Measurements from ENCODE around the gene ZBTB20.
"Not testable (repeated sequence)": the region's sequence is repeated elsewhere in the genome, so short reads cannot be mapped to it uniquely, and the experiment has no call there.

The ZBTB20 gene

DNA sequence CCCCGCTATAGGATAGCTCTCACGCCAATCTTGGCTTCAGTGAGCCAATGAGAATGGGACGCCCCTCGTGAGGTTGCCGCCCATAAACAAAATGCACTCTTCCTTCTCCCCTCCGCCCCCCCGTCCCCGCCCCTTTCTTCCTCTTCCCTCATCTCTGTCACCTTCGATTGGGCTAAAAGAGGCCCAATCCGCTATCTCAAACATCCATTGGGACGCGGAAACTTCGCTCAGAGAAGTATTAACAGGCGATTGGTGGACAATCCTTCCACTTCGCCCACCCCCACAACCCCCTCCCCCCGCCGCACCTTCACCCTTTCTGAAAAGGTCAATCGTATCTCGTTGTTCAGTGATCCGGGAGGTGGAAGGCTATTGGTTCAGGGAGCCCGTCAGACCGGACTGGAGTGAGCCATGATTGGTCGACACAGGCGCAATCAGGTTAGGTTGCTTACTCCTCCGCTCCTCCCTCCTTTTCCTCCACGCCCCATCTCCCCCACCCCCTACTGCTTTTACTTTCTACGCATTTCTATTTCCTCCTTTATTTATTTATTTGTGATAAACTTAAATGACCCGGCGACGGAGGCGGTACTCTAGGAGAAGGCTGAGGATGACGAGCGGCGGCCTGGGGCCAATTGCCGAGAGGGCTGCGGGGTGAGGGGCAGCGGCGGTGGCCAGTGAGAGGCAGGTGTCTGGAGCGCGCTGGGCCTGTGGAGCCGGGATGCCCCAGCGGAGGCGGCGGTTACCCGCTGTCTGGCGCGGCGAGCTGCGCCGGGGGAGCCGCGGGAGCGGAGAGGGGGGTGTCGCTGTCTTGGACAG is 447 bp upstream of the ZBTB20 start:
- peak; percentile 76 to 94 (median 93) for DNase-seq (ENCODE audit: low read depth in 3 of 3)

DNA sequence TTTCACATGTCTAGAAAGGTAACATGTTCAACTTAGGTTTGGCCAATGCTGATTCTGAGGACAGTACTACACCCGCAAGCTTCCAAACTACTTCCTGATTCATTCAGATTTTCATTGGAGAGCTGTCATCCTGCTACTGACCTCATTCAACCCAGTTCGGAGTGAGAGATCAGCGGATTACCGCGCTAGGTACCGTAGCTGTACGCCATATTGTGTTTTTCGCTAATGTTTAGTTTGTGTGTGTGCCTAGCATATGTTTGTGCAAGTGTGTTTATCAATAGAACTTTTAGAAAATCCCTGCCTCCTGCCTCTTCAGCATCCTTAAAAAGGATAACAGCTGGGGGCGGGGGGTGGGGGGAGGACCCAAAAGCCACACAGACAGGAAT is 1.1 kb downstream of the ZBTB20 start:
- DNase-seq (ENCODE audit: low read depth in 3 of 3), result no peak

DNA sequence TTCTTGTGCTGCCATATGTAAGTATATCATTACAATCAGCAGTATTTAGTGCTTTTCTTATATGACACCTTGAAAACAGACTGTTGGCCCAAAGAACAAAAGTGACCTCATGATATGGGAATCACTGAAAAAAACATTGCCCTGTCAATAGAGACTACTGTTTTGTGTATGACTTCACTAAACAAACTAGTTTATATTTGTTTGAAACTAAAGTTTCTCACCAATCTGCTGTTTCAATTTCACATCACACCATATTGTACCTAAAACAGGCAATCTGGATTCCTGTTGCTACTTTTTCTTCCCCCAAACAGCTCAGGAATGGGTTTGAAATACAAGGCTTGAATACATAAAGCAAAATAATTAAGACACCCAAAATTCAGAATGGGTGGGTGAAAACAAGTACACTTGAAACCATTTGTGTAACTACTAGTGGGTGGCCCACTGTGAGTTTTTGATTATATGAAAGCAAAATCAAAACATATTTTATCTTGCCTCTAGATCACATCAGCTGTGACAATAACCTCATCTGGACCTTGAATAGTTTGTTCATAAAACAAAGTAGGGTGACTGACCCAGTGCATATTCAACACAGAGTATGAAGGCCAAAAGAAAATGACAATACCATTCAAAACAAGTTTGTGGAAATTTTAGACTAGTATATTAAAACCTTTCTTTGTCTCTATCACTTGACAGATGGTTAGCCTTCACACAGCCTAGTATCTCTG is 5.9 kb downstream of the ZBTB20 start:
- DNase-seq (ENCODE audit: low read depth in 3 of 3), result no peak

DNA sequence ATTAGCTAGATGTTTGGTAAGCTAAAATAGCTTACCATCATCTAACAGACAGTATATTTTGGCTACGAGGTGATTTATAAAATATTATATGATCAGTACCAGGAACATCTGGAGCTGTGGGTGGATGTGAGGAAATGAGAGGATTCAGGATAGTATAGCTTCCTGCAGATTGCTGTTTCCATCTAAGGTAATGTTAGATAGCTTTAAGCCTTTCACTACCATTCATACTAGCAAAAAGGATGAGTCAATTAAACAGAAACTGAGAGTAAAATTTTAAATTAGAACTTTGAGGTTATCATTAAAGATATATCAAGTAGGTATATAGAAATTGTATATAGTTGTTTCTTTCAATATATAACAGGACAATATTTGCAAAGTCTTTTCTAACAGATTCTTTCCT is 8.0 kb downstream of the ZBTB20 start:
- DNase-seq (ENCODE audit: low read depth in 3 of 3), result no peak

DNA sequence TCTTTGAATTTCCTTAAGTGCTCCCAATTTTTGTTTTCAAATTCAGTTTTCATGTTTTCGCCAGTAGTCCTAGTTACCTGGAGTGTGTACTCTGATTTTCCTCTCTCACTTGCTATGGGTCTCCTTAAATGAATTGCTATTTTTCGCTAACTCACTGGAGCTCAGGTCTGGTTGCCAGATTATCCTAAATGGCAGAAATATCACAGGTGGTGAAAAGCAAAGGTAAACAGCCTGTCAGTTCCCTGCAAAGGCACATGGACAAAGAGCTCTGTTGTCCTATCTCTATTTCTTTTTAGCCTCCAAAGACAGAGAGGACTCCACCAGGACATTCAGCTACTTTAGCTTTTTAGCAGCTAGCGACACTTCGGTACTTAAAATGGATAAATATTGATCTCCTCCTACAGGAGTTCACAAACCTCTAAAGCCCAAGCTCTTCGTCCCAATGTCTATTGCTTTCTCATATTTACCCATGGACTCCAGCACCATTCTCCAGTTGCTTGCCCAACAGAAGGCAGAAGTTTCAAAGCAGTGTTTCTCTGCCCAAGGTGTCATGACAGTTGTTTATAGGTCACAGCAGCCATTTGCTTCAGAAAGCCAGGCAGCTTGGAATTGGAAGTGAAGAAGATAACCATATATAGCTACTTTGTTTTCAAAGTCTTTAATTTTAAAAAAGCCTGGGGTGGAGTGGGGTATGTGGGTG is 12.3 kb downstream of the ZBTB20 start:
- DNase-seq (ENCODE audit: low read depth in 3 of 3), result no peak

DNA sequence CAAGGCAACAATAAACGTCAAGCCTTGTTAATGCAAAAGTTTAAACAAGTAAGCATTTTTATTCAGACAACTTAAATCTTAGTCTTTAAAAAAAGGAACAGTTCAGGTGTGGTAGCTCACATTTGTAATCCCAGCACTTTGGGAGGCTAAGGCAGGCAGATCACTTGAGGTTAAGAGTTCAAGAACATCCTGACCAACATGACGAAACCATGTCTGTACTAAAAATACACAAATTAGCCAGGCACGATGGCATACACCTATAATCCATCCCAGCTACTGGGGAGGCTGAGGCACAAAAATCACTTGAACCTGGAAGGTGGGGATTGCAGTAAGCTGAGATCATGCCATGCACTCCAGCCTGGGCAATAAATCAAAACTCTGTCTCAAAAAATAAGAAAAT is 19.9 kb downstream of the ZBTB20 start:
- DNase-seq (ENCODE audit: low read depth in 3 of 3), result no peak

DNA sequence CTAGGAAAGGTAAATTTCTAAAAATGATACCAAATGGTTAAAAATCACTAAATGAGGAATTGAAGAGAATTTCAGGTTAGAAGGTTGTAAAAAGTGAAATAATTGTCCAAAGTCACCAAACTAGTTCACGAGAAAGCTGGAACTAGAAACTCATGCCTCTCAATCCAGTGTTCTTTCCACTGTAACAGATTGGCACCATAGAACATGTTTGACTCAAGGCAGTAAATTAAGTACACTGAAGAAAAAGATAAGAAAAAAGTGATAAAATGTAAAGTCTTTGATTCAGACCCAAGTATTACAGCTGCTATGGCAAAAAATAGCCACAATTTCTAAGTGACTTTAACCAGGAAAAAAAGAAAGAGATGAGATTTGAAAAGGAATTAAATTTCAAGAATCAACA is 26.5 kb downstream of the ZBTB20 start:
- DNase-seq (ENCODE audit: low read depth in 3 of 3), result no peak

DNA sequence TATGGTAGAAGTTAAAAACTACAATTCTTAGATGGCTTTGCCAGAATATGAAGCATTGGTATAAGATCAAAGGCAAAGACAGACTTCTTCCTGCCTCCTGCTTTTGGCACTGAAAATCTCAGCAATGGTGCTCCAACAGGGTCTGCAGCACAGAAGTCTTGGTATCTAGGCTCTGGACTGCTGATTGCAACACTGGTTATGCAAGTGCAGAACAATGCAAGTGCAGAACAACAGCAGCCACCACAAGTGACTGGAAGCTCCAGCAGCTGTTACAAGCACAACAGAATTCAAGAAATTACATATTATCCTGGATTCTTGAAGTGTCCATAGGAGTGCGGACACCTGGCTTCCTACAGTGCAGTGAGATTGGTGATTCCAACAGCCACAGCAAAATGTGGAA is 33.7 kb downstream of the ZBTB20 start:
- DNase-seq (ENCODE audit: low read depth in 3 of 3), result no peak

DNA sequence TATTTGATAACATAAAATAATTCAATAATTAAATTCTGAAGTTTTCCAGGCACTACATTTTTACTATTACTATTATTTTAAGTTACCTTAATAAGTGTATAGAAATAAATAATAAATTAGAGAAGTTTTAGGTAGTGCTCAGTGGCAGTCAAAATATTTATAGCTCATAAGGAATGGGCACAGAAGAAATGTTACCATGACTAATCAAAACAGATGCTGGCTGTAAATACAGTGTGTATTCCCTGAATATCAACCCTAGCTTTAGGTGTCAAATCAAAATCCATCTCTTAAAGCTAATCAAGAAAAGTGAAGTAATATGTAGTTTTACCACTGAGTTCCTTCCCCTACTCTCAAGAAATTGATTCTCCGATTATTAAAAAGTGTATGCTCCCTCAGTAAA is 35.5 kb downstream of the ZBTB20 start:
- no peak for DNase-seq (ENCODE audit: low read depth in 3 of 3)

DNA sequence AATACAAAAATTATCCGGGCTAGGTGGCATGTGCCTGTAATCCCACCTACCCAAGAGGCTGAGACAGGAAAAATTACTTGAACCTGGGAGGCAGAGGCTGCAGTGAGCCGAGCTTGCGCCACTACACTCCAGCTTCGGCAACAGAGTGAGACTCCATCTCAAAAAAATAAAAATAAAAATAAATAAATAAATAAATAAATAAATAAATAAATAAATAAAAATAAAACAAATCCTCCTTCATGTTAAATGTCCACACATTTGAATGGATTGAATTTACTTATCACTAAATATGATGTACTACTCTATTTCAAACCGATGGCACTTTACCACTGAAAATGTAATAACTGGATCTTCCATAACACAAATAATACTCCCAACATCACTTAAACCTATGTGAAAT is 36.3 kb downstream of the ZBTB20 start:
- no peak for DNase-seq (ENCODE audit: low read depth in 3 of 3)

DNA sequence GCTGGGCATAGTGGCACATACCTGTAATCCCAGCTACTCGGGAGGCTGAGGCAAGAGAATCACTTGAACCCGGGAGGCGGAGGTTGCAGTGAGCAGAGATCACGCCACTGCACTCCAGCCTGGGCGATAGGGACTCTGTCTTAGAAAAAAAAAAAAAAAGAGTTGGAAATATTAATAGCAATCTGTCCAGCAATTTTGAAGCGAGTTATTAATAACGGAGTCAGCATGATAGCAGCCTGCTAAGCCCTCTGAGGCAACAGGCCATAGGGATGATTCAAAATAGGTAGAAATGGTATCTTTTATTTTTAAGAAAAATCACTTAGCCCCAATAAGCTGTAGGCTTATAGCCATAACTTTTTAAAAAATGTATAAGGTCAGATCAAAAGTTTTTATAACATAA is 37.0 kb downstream of the ZBTB20 start:
- DNase-seq (ENCODE audit: low read depth in 3 of 3), result not testable (repeated sequence)

DNA sequence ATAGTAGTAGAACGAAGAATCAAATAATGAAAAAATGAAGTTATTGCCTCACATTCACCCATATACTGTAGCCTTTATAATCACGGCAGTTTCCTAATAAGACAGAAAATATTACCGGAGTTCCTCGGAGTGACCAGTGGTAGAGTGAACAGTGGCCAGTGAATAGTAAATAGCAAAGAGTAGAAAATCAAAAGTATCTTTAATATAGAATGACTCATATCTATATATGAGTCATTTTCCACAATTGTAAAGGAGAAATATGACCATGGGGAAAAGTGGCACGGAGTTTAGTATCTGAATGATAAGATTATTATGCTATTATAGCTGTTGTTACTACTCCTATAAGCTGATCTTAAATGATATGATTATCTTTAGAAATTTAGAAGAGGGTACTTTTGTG is 38.5 kb downstream of the ZBTB20 start:
- DNase-seq (ENCODE audit: low read depth in 3 of 3), result no peak

DNA sequence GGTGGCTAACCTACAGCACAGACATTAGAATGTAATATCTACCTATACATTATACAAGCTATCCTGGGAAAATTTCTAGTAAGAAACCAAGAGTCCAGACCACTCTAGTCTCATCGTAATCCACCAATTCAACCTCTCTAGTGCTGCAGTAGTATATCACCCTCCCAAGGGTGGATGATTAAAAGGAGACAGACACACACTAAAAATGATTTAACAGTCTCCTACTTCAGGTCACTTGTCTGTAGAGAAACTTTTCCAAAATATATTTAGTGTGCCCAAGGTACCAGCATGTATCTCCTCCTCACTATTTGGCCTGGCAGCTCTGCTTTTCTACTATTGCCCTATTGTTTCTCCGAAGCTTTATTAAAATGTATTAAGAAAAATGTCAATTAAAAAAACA is 45.0 kb downstream of the ZBTB20 start:
- no peak for DNase-seq (ENCODE audit: low read depth in 3 of 3)

DNA sequence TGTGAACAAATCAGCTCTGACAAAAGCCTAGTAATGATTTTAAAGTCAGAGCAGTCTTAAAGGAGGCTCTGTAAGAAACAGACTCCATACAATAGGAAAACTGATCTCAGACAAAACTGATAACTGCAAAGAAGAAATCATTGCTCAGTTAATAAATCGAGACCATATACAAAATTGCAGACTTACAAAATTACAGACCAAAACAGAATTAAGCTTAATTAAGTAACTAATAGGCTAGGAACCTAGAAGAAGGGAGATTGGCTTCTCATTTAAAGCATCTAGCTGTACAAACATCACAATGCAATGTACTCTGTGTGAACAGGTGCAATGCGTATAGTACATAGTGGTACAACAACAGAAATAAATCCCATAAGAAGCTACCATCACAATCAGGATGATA is 46.3 kb downstream of the ZBTB20 start:
- no peak for DNase-seq (ENCODE audit: low read depth in 3 of 3)

DNA sequence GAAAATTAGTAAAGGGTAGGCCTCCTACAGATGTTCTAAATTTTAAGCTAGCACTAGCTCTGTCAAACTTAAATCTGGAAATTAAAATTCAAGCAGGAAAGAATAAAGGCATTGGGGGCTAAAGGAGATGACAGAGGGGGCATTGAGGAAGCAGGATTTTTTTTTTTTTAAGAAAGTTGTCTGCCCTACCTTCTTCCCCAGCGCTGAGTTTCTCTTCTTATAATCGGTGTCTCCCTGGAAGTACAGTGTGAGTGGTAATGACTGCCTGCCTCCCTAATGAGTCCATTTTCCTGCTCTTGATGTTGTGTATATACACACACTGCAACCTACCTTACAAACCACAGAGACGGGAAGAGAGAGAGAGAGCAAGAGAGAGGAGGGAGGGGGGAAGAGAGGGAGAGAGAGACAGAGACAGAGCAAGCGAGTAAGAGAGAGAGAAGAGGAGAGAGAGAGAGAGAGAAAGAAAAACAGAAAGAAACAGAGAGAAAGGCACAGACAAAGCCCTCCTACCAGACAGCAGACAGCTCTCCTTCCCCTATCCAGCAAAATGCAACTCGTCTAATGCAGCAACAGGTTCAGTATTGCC is 47.0 kb downstream of the ZBTB20 start:
- DNase-seq (ENCODE audit: low read depth in 3 of 3), result peak in 1 of 3 experiments; percentile 0

DNA sequence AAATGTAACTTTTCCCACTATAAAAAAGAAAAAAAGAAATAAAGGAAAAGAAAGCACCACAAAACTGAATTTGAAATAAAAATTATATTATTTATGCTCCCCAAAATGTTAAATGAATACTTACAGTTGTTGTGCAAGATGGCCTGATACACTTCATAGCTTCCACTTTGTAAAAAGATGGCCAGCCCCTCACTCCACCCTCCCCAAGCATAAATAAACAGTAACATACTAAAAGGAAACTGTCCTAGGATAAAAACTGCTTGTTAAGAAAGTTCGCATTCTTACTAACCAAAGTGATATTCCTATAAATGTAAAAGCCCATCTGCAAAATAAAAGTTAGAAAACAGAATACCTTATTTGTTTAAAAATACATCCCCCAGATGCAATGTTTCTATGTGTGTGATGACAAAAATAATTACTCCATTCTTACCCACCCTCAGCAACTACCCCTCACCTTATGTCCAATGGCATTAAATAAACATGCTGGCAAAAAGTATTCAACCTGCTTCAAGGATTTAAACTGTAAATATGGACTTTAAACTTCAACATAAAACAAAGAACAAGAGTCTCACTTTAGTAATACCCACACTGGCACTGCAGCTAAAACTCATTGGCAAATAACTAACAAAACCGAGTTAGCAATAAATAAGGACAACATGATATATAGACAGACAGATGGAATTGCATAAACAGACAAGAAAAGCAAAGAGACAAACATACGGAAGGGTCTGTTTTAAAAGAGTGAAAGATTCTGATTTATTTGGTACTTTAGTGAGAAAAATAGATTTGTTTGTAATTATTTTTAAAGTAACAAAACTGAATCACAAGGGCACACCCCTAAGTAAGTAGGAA is 47.7 kb downstream of the ZBTB20 start:
- DNase-seq (ENCODE audit: low read depth in 3 of 3), result no peak

DNA sequence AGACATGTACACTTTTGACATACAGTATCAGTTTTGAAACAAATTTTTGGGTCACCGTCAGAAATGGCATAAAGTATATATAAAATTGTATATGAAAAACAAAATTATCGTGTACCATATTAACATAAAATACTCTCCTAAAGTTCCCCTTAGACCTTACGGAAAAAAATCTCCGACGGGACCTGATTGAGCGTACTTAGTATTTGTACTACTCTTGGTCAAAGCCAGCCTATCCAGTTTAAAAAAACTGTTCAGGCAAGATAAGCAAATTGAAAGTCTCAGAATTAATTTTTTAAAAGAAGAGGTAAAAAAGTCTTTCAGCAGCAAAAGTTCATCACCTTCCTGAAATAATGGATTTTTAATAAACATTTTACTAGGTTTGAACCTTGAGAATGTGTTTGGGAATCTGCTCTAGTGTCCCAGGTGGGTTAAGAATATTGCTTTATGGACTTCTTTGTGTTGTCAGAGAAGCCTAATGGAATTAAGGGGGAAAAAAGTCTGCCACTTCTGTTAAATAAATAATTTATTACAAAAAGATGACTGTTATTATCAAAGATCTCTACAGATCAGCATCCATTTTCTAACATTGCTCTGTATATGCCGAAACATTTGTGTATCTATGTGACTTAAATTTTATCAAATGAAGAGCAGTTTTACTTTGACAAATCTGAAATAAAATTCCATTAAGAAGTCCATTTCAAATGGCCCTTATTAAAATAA is 48.6 kb downstream of the ZBTB20 start:
- no peak for DNase-seq (ENCODE audit: low read depth in 3 of 3)

DNA sequence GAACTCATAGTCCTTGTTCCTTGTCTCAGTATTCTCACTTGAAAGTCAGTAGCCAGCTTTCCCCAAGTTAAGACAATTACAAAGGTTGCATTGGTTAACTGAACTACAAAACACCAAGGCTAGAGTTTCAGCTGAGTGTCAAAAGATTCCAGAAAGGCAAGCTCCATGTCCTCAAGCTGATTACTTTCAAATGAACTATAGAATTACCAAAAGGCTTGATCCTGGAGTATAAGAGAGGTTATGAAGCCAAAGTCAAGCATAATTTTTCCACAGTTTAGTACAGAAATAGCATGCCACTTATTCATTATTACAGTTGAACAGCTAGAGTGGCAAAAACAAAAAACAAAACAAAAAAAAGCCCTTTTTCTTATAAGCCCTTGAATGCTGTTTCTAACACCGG is 51.9 kb downstream of the ZBTB20 start:
- DNase-seq (ENCODE audit: low read depth in 3 of 3), result no peak

DNA sequence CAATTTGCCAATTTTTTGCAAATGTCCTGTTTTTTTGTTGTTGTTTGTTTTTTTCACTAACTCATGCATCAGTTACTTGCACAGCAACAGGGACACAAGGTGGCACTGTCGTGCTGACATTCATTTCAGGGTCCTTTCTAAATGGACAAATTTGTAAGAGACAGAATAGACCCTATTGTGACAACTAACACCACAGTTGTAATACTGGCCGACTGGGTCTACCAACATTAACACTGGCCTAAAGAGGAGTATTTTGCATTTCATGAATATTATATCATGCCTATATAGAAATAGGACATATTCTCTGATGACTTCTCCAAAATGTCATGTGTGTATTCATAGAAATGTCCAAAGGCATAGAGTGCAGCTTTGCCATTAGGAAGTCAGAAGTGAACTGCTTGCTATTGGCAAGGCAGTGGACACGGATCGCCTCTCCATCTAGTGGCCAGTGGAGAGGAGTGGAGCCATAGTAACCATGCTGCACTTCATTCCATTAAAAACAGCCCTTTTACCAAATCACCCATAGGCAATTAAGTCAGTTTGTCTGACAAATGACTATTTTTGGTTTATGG is 54.8 kb downstream of the ZBTB20 start:
- DNase-seq (ENCODE audit: low read depth in 3 of 3), result peak; percentile 16 to 20 (median 20)

DNA sequence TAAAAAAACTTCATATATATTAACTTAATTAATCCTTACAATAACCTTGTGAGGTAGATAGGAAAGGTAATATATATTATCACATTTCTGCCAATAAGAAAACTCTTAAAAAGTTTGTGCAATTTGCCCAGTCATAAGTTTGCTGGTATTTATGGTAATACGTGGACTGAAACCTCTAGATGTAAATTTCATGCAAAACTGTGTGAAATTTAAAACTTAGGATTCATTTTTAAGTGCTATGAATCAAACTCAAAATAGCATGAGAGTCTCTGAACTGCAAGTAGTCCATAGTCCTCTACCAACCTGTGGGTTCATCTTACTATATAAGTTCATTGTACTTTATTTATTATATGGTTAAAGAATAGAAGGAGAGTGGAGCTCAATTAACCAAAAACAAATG is 56.4 kb downstream of the ZBTB20 start:
- no peak for DNase-seq (ENCODE audit: low read depth in 3 of 3)

All from stimulated activated CD4-positive, alpha-beta T cell treated with anti-CD3 and anti-CD28 coated beads, TNF-alpha, amount 100 ng/mL, for 4 hours (primary cell).